ENCODE data around the gene PHF12. TPM values are rescaled to one million over a fixed set of nuclear protein-coding genes. Genes with fewer than 3 reads are reported as not detected.

PHF12 gene
- total and polyA plus RNA-seq, 10 of the 15 experiments (the other 5 are each of a cell fraction or from before 2014, with no cell fraction given) = 1.3 to 43.9 (median 19.2) TPM

- ChIA-PET RAD21 (ENCODE audit: unreplicated experiment) (no interaction called here), POLR2A (no interaction called here), SMC1A (ENCODE audit: uncharacterized antibody, unreplicated experiment) (no interaction called here), CTCF (interaction anchor here (1.3 kb wide), 1 partner anchor 10 kb away, joined by 3 read pairs; no protein-coding TSS in a partner anchor)
- FAIRE-seq = no peak
- Histone ChIP-seq H3K4me1 (ENCODE audit: control insufficient read depth, insufficient read depth, low read length) (peaks cover 4% of the 10 kb centered on the region; the same call in 1 of the 2 replicates), H3K9me3 (replicated peaks; ENCODE audit: control insufficient read depth, insufficient read depth, low read length) (no peaks in the 10 kb centered on the region), H3K27me3 (replicated peaks in 1 of 2; ENCODE audit: control insufficient read depth in 2 of 2, insufficient read depth in 2 of 2, low read length in 1 of 2) (no peaks in the 10 kb centered on the region; a peak in 1 of 4 replicates), H3K79me2 (ENCODE audit: control insufficient read depth, insufficient read depth, low read length) (no peaks in the 10 kb centered on the region), H2AFZ (ENCODE audit: control insufficient read depth, low read depth, low read length) (no peak overlapping the region), H3K4me3 (no peak overlapping the region), H3K4me2 (ENCODE audit: control insufficient read depth, insufficient read depth) (no peak overlapping the region), H3K27ac (ENCODE audit: control insufficient read depth, insufficient read depth) (no peak overlapping the region), H3K9ac (ENCODE audit: control insufficient read depth, insufficient read depth, low read length) (no peak overlapping the region), H4K20me1 (ENCODE audit: control insufficient read depth, insufficient read depth) (no peaks in the 10 kb centered on the region), H3K36me3 (ENCODE audit: control insufficient read depth in 2 of 2, insufficient read depth in 2 of 2, low read length in 1 of 2) (no peaks in the 10 kb centered on the region)
- no peak for DNase-seq (ENCODE audit: low read depth, low spot score)
- intact Hi-C loops (cut with micrococcal nuclease; ENCODE audit: unreplicated experiment) = no loop called here
- BruUV-seq (replicated peaks) = no TSS peak
- in situ Hi-C loops (cut with MboI) = no loop called here
- TF ChIP-seq ASH2L (IDR thresholded peaks at IDR 0.05; ENCODE audit: borderline replicate concordance, low read depth) (no peak), ZNF24 (IDR thresholded peaks at IDR 0.05) (no peak), NFIC (IDR thresholded peaks at IDR 0.05; ENCODE audit: low read depth, low read length) (no peak)
- WGBS (ENCODE audit: insufficient coverage, insufficient replicate concordance, low lambda C conversion rate, missing lambda C conversion rate) = 21% methylated on average over 5 of the region's 5 CpGs
- ATAC-seq = no peak
Measured at GRCh38 chr17:28996554-28997096, 45.3 kb upstream of the PHF12 start.

- Histone ChIP-seq H4K20me1 (ENCODE audit: control insufficient read depth, insufficient read depth) (no peaks in the 10 kb centered on the region), H3K27ac (ENCODE audit: control insufficient read depth, insufficient read depth) (no peak overlapping the region), H3K9me3 (replicated peaks; ENCODE audit: control insufficient read depth, insufficient read depth, low read length) (no peaks in the 10 kb centered on the region), H2AFZ (ENCODE audit: control insufficient read depth, low read depth, low read length) (no peak overlapping the region), H3K4me2 (ENCODE audit: control insufficient read depth, insufficient read depth) (no peak overlapping the region), H3K27me3 (replicated peaks in 1 of 2; ENCODE audit: control insufficient read depth in 2 of 2, insufficient read depth in 2 of 2, low read length in 1 of 2) (no peaks in the 10 kb centered on the region; a peak in 1 of 4 replicates), H3K36me3 (ENCODE audit: control insufficient read depth in 2 of 2, insufficient read depth in 2 of 2, low read length in 1 of 2) (no peaks in the 10 kb centered on the region), H3K4me3 (no peak overlapping the region), H3K4me1 (ENCODE audit: control insufficient read depth, insufficient read depth, low read length) (peaks cover 4% of the 10 kb centered on the region; the same call in 1 of the 2 replicates), H3K9ac (ENCODE audit: control insufficient read depth, insufficient read depth, low read length) (no peak overlapping the region), H3K79me2 (ENCODE audit: control insufficient read depth, insufficient read depth, low read length) (no peaks in the 10 kb centered on the region)
- WGBS (ENCODE audit: insufficient coverage, insufficient replicate concordance, low lambda C conversion rate, missing lambda C conversion rate) = 26% methylated on average over 13 of the region's 13 CpGs
- ChIA-PET CTCF (interaction anchor here (1.3 kb wide), 1 partner anchor 28 kb away, joined by 4 read pairs; no protein-coding TSS in a partner anchor), SMC1A (ENCODE audit: uncharacterized antibody, unreplicated experiment) (interaction anchor here (1.1 kb wide), 1 partner anchor 123 kb away, joined by 3 read pairs; no protein-coding TSS in a partner anchor), RAD21 (ENCODE audit: unreplicated experiment) (interaction anchor here (0.6 kb wide), 1 partner anchor 181 kb away, joined by 3 read pairs; no protein-coding TSS in a partner anchor), POLR2A (no interaction called here)
- intact Hi-C loops (cut with micrococcal nuclease; ENCODE audit: unreplicated experiment) = no loop called here
- BruUV-seq (replicated peaks) = no TSS peak
- FAIRE-seq = no peak
- in situ Hi-C loops (cut with MboI) = no loop called here
- no peak for ATAC-seq
- no peak for DNase-seq (ENCODE audit: low read depth, low spot score)
- TF ChIP-seq ATF3 (IDR thresholded peaks at IDR 0.05; ENCODE audit: borderline replicate concordance, extremely low read depth, low read depth, low read length) (no peak), POU2F2 (IDR thresholded peaks at IDR 0.05; ENCODE audit: borderline replicate concordance, low read depth, low read length) (no peak), MEF2A (IDR thresholded peaks at IDR 0.05; ENCODE audit: insufficient read depth, low read depth, low read length) (no peak), NFYB (IDR thresholded peaks at IDR 0.05; ENCODE audit: insufficient read depth, low read depth, low read length) (no peak), TARDBP (IDR thresholded peaks at IDR 0.05; ENCODE audit: borderline replicate concordance) (no peak), FOS (IDR thresholded peaks at IDR 0.05; ENCODE audit: borderline replicate concordance, extremely low read depth, insufficient read length) (no peak), ZBTB11 (CRISPR knock-in tag; IDR thresholded peaks at IDR 0.05) (no peak), SREBF1 (IDR thresholded peaks at IDR 0.05; ENCODE audit: low read length) (no peak), ZNF24 (IDR thresholded peaks at IDR 0.05) (no peak), SMAD5 (IDR thresholded peaks at IDR 0.05; ENCODE audit: low read depth) (no peak)
Measured at GRCh38 chr17:28993645-28994426, 42.5 kb upstream of the PHF12 start.

Data from GM12878 (cell line).